ENCODE results near the gene PHACTR3.

PHACTR3 gene

GRCh38 chr20:59751075-59751711 is 146.9 kb downstream of the PHACTR3 start:
- no peak for DNase-seq (ENCODE audit: low read depth)

DNA sequence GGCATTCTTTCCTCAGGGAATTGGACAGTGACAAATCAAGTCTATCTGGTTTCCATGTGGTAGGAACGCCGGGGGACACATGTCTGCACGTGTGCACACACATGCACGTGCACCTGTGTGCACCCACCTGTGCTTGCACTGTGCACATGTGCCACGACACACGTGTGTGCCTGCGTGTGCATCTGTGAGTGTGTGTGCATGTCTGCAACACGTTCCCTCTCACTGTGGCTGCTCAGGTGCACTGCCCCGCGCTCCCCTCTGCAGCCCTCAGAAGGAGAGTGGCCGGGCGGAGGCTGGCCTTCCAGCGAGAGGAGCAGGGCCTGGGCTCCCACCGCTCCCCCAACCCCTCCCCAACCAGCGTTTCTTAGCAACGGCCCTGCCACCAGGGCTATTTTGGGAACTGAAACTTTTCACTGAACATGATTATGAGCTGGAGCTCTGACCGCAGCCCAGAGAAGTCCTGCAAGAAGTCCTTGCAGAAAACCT is 147.8 kb downstream of the PHACTR3 start:
- no peak for DNase-seq (ENCODE audit: low read depth)

GRCh38 chr20:59752704-59753460 is 148.5 kb downstream of the PHACTR3 start:
- no peak for DNase-seq (ENCODE audit: low read depth)

DNA sequence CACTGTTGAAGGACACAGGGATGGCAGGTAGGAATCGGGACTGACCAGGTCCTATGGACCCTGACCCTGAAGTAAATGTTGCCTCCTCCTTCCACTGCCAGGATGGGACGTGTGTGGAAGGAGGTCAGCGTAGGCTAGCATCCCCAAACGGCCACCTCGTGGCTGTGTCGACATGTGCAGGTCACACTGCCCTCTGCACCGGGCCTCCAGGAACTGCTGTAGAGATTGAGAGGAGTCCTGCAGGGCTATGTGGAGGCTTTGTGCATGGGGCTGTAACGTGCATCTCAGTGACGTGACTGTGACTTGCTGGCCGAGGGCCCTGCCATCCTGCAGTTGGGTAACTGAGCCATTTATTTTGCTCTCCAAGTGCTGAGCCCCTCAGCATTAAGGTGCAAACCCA is 149.5 kb downstream of the PHACTR3 start:
- DNase-seq (ENCODE audit: low read depth) = no peak

DNA sequence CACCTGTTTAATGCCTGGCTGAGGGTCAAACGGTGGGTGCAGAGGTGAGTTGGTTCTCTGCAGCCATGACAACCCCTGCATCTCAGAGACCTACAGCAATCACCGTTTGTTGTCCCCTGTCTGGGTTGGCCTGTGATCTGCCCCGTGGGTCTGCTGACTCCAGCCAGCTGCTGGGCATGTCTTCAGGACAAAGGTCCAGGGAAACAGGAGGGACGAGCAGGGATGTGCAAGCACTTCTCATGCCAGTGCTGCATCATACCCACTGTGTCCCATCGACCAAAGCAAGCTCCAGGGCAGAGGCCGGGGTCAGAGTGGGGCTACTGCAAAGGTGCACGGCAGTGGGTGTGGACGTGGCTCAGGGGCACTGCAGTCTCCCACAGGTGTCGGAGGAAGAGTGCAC is 150.2 kb downstream of the PHACTR3 start:
- no peak for DNase-seq (ENCODE audit: low read depth)

GRCh38 chr20:59756241-59756640 is 151.9 kb downstream of the PHACTR3 start:
- DNase-seq (ENCODE audit: low read depth) = no peak

GRCh38 chr20:59764037-59764436 is 159.7 kb downstream of the PHACTR3 start:
- no peak for DNase-seq (ENCODE audit: low read depth)

DNA sequence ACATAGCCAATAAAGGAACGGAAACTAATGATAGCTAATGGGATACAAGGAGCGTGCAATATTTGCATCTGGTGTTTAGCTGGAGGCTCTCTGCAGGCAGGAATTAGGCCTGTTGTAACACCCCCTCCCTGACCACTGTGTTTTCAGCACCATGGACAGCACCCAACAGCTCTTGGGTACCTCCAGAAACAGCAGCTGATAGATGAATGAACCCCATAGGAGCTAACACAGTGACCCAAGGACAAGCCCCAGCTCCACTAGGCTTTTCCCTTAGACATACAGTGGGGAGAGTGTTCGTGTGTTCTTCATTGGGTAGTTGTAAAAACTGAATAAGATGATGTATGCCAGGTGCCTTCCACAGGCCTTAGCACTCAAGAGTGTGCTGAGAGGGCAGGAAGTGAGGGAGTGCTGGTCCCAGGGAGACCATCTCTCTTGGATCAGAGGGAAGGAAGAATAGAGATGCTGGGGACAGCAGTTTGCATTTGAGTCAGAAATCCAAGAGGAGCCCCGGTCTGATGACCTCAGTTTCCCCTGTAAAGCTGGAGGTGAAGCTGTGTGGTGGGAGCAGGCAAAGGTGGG is 161.3 kb downstream of the PHACTR3 start:
- no peak for DNase-seq (ENCODE audit: low read depth)

DNA sequence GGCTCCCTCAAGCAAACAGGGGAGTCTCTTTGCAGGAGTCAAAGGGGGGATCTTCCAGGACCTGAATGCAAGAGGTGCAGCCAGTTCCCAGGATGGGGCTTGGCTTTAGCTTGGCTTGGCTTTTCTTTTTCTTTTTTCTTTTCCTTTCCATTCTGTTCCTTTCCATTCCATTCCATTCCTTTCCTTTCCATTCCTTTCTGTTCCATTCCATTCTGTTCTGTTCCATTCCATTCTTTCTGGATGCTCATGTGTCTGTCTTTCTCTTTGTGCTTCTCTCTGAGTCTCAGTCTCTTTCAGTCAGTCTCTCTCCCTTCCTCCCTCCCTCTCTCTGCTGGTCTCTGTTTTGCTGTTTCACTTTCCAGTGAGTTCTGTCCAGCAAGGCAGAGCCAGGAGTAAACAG is 163.3 kb downstream of the PHACTR3 start:
- DNase-seq (ENCODE audit: low read depth) = no peak

DNA sequence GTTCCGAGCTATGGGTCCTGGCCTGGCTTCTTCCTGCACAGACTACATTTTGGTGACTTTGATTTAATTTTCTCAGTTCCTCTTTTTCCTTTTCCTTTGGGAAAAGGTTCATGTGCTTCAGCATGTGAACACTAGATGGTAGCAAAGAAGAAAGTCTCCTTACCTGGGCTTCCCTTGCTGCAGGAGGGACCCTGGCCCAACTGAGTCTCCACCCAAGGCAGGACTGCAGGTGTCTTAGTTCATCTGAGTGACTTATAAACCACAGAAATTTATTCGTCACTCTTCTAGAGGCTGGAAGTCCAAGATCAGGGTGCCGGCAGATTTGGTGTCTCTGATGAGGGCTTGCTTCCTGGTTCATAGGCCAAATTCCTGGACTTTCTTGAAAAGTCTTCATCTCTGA is 165.9 kb downstream of the PHACTR3 start:
- DNase-seq (ENCODE audit: low read depth) = no peak

GRCh38 chr20:59770851-59771250 is 166.5 kb downstream of the PHACTR3 start:
- no peak for DNase-seq (ENCODE audit: low read depth)

- no peak for DNase-seq (ENCODE audit: low read depth)
These were observed 167.4 kb downstream of the PHACTR3 start for GRCh38 chr20:59771506-59772372.

- DNase-seq (ENCODE audit: low read depth) = no peak
These were observed 168.0 kb downstream of the PHACTR3 start for GRCh38 chr20:59772373-59772705.

- DNase-seq (ENCODE audit: low read depth) = no peak
These were observed 168.9 kb downstream of the PHACTR3 start for GRCh38 chr20:59772931-59773913.

GRCh38 chr20:59774204-59774641 is 169.9 kb downstream of the PHACTR3 start:
- DNase-seq (ENCODE audit: low read depth) = no peak

GRCh38 chr20:59774921-59775686 is 170.8 kb downstream of the PHACTR3 start:
- no peak for DNase-seq (ENCODE audit: low read depth)

DNA sequence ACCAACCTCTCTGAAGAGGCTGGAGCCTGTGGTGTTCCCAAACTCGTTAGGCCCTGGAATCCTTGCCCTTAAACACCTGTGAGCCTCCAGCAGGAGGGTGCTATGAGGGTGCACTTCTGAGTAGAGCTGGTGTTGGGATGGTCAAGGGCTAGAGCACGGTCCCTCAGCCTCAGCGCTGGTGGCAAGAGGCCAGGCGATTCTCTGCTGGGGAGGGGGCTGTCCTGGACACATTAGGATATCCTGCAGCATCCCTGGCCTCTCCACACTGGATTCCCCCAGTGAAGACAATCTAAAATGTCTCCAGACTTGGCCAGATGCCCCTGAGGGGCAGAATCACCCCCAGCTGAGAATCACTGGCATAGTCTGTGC is 171.3 kb downstream of the PHACTR3 start:
- DNase-seq (ENCODE audit: low read depth) = no peak

GRCh38 chr20:59776059-59776603 is 171.8 kb downstream of the PHACTR3 start:
- DNase-seq (ENCODE audit: low read depth) = no peak

DNA sequence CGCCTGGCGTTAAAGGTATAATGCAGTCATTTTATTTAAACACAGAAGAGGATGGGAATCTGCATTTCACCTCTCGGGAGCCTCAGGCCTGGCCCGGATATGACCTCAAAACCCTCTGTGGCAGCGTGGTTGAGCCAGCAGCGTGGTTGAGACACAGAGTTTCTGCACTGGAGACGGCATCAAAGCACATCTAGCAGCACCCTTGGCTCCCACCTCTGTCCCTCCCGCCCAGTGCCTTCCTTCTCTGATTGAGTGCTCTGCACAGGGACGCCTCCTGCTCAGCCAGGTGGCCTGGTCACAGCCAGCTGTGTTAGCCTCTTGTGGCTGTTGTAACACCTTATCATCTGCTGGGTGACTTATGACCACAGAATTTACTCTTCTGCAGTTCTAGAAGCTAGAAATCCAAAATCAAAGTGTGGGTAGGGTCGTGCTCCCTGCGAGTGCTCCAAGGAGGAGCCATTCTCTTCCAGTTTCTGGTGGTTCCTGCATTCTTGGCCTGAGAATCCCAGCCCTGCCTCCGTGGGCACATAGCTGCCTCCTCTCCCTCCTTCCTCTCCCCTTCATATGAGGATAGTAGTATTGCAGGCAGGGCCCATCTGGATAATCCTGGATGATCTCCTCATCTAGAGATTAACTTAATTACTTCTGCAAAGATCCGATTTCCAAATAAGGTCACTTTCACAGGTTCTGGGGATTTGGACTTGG is 172.4 kb downstream of the PHACTR3 start:
- no peak for DNase-seq (ENCODE audit: low read depth)

DNA sequence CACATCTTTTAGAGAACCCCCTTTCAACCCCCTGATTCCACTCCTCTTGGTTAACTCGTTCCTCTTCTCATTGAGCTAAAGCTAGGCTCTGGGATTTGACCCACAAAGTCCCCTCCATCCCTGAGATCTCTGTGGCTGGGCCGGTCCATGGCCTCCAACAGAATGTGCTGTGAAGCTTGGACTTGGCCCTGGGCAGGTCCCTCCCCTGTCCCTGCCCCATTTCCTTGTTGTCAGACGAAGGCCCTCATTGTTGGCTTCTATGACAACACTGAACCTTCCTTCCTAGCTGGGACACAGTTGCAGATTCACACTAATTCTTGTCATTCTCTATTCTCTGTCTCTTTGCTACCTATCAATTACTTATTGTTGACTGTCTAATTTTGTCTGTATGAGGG is 173.0 kb downstream of the PHACTR3 start:
- DNase-seq (ENCODE audit: low read depth) = no peak
